Measurements from ENCODE around the gene FBXO38.
A peak's percentile ranks its signal among the peaks of the same experiment; 100 is the strongest.

The FBXO38 gene

DNA sequence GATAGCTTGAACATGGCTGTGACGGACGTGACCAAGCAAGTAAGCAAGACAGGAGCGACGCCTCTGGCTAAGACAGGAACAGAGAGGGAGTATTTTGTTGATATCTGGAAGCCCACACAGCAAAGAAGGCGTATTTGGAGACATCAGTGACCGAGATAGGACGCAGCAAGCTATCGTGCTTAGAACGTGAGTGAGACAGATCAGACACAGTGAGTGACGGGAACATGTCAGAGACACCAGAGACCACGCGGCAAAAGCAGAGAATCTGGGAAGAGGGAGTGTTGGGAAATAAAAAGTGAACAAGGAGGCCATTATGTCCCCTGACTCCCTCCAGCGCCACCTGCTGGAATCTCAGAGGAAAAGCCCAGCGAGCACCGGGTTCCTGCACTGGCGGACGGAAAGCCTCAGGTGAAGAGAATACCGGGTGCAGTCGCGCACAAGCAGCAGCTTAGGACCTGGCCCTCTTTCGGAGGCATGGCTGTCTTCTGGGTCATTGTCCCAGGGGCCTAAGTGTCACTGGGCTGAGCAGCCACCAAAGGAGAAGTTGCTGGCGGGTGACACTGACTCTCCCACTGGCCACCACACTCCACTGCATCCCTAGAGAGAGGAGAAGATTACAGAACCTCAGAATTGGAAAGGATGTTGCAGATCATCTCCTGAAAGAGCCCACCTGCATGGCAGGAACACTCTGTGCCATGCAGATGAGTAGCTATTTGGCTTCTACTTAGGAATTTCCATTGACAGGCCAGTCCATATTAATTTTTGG lies 99.1 kb downstream of the FBXO38 start:
- DNase-seq: peak; percentile 80

DNA sequence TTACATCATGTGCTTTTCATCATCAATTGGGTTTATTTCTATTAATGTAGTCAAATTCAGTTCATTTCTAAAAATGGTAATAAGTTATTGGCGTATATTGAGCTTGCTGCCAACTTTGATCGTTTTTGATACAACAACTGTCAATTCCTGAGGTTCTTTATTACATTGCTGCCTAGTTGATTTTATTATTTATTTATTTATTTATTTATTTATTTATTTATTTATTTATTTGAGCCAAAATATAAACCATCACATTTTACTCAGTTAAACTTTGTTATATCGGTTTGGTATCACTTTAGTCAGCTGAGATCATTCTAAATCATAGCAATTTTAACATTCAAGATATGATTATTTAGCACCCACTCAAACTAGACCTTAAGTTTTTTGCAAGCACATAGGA lies 100.0 kb downstream of the FBXO38 start:
- no peak for DNase-seq

DNA sequence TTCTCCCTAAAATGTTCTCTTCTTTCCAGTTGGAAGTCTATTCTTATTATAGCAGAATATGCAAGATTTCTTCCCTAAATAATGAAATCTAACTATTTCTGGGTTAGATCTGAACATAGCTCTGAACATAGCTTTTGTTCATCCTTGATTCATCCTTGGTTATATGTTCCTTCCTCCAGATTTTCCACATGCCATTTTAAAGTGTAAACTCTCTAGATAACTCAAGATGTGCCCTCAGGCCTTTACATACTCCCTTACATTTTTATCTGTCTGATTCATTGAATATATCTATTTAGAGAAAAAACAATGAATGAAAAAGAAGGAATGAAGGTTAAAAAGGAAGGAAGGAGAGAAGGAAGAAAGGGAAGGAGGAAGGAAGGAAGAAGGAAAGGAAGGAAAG lies 100.9 kb downstream of the FBXO38 start:
- DNase-seq: no peak

DNA sequence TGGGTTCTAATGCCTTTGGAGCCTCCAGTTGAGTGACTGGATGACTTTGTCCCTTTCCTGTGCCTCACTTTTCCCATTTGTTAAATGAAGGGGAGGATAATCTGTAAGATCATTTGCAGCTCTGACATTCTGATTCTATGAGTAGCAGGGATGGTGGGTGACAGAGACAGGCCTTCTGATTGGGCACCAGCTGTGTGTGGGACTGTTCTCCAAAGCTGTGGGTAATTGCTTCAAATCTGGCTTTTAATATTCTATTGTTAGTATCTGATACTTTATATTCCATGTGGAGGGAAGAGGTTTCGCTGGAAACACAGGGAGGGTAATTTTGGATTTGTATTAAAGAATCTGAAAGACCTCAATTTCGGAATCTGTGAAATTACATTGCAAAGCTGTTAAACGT lies 102.7 kb downstream of the FBXO38 start:
- DNase-seq: no peak

GRCh38 chr5:148488757-148489156 lies 105.0 kb downstream of the FBXO38 start:
- DNase-seq: no peak

DNA sequence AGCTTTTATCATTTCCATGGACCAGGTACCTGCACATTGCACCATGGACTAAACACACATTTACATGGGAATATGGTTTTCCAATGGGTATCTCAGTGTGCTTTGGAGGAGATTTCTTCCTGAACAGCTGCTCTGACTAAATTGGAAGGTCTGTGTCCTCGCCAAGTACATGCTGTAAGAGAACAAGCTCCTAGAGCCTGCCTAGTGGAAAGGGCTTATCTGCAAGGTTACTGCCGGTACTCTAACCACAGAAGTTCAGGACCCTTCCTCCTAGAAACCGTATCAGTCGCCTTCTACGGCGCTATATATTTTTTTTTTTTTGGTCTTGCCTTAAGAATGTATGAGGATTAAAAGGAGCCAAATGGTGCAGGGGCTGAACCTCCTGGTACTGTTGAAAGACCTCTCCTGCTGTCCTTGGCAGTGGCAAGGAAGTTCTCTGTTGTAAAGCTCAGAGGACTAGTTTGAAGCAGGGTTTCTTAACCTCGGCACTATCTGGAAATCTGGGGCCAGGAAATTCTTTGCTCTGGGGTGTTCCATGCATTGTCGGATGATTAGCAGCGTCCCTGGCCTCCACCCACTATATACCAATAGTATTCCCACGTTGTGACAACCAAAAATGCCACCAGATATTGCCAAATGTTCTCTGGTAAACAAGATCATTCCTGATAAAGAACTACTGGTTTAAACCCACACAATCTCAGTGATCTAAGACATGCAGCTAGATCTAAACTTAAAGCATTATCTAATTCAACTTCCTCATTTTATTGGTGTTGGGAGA lies 107.4 kb downstream of the FBXO38 start:
- no peak for DNase-seq

GRCh38 chr5:148491793-148492184 lies 108.0 kb downstream of the FBXO38 start:
- no peak for DNase-seq

- no peak for DNase-seq
Observed at GRCh38 chr5:148492351-148492750, 108.6 kb downstream of the FBXO38 start.
